ENCODE data around the gene CKB.

The CKB gene

DNA sequence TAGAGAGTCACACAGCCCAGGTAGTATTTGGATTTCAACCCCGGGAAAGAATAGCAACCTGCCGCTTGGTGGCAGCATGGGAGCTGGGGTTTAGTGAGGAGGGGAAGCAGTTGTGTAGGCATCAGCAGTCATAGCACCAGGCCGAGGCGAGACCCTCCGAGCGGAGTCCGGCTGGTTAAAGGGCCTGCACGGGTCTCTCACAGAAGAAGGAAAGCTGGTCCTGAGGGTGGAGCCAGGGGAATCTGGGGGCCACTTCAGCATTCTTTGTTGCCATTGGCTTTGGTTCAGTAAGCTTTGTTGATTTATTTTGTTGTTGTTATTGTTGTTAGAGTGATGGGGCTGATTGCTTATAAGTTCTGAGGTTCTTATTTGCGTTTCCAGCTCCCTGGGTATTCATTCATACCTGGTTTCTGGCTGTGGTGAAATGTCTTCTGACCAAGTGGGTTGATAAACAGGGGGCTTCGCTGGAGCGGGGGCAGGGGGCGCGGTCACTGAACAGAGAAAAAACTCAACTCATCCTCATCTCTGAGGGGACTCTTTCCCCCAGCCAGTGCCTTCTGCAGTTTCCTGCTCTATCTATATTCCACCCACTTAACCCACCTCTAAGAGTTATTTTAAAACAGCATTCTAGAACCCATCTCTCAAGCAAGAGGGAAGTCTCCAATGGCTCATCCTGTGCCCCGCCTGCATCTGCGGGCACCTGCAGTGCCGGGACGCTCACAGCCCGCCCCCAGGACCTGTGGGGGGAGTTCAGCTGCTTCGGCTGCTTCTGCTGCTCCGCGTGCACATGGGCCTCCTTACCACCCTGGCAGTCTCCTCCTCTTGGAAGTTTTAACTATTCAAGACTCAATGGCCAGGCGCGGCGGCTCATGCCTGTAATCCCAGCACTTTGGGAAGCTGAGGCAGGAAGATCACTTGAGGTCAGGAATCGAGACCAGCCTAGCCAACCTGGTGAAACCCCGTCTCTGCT, 11.6 kb downstream of the CKB start:
- no peak for DNase-seq (ENCODE audit: low spot score)

DNA sequence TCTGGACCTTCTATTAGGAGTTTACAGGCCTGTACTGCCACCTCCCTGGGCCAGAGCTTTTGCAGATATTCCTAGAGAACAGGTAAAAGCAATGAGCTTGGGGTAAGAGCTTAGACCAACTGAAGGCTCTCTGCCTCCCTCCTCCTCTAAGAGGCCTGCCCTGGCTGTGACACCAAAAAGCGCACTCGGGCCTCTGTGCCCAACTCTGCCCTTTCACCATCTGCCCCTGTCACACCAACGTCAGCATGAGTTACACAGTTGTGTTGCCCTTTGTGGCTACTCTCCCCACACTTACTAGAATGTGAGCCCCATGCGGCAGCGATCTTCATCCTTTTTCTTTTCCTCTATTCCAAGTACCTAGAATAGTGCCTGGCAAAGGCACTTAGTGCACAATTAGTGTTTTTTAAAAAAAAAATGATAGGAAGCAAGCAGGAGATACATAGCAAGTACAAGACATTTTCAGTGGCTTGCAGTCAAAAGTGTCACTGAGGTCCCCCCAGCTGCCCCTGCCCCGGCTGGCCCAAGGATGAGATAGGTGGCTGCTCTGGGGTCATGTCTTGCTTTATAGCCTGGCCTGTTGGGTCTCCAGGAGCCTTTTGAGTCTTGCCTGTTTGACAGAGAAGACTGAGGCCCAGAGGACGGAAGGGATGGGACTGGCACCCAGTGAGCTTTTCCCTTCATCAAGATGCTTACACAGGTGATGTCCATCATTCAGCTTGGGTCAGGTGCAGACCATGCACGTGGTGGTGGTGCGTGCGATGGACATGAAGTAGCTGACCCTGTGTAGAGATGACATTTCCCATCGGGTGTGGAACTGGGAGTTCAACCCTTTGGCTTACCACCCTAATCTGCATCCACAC, 12.5 kb downstream of the CKB start:
- no peak for DNase-seq (ENCODE audit: low spot score)

DNA sequence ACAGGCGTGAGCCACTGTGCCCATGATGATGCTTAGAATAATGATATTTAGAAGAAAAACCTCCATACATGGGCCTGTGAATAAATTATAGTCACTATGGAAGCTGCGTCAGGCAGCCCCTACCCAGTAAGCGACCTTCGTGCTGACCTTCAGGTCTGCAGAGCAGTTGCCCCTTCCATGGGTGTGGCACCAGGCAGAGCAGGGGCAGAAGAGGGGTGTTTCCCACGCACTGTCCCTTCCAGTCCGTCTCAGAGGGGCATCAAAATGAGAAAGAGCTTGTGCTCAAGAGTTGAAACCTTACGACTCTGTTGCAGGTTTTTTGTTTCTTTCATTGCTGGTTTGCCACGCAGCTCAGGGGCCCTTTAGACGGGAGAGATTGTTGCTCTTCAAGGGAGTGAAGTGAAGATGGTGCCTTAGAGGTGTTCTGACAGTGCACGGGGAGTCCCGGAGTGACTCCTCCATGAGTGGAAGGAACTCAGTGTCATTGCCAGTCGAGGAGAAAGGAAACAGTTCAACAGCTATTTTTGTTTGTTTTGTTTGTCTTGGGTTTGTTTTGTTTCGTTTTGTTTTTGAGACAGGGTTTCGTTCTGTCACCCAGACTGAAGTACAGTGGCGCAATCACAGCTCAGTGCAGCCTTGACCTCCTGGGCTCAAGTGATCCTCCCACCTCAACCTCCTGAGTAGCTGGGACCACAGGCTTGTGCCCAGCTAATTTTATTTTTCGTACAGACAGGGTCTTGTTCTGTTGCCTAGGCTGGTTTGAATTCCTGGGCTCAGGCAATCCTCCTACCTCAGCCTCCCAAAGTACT, 13.9 kb downstream of the CKB start:
- no peak for DNase-seq (ENCODE audit: low spot score)

DNA sequence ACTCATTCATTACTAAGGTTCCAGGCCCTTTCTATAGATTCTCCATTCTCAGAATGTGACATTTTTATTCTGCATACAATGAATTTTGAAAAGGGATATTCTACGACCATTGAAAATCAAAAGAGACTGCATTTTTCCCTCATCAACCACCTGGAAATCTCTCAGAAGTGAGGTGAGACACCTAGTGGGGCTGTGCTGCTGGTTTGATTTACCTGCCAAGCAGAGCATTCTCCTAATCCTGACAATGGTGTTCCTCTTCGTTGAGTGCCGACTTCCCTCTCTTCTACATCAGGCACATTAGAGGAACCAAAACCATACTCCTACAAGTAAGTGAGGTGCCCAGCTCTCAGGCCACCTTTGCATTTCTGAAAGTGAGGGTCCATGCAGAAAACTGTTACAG, 14.9 kb downstream of the CKB start:
- no peak for DNase-seq (ENCODE audit: low spot score)

DNA sequence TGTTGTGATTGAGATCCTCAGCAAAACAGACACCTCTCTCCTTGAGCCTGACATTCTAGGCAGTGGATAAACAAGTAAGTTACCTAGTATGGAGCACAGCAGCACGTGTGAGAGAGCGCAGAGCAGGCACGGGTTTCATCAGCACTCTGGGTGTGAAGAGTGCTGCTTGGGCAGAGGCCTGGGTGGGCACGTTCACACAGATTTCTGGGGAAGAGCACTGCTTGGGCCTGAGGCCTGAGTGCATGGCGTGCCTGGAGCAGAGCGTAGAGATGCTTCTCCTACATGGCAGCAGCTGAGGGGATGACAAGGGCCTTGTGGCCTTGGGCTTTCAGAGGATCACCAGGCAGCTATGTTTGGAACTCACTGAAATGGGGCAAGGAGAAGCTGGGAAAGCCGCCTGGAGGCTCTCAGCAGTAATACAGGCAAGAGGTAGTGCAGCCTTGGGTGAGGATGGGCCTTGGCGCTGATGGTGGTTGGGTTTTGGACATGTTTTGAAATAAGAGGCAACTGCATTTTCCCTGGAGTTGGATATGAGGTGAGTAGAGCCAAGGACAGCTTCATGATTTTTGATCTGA, 17.6 kb downstream of the CKB start:
- DNase-seq (ENCODE audit: low spot score): no peak

DNA sequence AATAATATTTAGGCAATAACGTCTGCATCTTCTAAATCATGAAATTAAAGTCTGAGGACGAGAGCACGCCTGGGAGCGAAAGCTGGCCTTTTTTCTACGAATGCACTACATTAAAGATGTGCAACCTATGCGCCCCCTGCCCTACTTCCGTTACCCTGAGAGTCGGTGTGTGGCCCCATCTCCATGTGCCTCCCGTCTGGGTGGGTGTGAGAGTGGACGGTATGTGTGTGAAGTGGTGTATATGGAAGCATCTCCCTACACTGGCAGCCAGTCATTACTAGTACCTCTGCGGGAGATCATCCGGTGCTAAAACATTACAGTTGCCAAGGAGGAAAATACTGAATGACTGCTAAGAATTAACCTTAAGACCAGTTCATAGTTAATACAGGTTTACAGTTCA, 19.3 kb downstream of the CKB start:
- no peak for DNase-seq (ENCODE audit: low spot score)

DNA sequence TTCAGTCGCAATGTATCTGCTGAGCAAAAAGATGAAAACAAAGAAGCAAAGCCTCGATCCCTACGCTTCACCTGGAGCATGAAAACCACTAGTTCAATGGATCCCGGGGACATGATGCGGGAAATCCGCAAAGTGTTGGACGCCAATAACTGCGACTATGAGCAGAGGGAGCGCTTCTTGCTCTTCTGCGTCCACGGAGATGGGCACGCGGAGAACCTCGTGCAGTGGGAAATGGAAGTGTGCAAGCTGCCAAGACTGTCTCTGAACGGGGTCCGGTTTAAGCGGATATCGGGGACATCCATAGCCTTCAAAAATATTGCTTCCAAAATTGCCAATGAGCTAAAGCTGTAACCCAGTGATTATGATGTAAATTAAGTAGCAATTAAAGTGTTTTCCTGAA, 19.8 kb downstream of the CKB start:
- no peak for DNase-seq (ENCODE audit: low spot score)

DNA sequence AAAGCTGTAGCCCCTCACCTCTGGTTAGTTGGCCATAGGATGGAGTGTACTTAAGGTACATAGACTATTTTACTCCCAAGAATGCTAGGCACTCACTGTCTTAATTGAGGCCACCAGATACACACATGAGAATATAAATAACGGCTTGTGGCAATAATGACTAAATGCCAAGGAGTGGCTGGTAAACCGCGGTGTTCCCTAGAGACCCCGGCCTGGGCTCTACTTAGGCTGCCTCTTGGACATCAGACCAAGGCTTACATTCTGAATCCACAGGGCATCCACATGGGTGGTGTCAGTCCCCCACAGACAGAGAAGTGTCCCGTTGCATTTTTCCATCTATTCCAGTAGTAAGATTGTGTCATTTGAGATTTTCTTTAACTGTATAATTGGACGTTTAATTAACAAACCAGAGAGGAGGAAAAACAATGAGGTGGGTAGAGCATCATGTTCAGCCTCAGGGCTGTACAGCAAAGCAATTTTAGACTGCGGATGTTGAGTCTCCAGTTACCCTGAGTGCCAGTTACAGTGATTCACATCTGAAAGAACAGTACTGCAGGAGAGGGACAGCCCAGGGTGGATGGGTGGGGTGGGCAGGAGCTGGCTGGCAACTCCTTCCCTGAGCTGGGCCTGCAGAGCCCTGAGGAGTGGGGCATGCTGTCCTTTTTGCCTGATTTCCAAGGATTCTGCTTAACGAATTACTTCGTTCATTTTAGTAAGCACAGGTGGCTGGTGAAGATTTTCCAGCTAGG, 20.5 kb downstream of the CKB start:
- no peak for DNase-seq (ENCODE audit: low spot score)

DNA sequence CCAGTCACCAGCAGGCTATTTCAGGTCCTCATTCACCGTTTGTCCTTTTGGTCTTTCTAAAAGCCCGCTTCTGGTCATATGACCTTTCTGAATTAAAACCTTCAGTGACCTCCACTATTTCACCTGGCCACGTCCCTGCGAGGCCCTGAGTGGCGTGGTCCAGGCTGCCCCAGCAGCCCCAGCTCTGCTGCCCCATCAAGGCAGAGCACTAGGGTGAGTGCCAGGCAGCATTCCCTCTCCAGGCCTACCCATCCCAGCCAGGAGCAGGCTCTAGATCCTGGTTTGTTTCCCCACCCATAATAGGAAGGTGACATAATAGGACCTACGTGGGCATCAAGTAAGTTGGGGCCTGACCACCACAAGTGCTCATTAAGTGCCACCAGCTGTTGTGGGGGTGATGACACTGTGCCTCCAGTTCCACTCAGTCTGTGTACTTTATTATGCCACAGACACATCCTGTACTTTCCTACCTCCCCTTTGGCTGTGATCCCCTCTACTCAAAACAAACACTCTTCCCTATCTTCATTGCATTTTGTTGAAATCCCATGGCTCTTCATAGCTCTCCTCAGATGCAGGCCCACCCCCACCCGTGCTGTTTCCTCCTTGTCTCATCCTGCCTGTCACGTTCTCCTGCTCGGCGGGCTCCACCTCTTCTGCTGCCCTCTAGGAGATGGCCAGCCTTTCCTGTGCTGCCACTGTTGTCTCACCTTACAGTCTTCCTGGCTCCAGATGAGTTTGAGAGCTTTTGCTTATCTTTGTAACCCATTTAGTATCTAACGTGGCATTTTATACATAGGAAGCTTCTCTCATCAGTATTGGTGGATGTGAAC, 21.4 kb downstream of the CKB start:
- DNase-seq (ENCODE audit: low spot score): no peak

DNA sequence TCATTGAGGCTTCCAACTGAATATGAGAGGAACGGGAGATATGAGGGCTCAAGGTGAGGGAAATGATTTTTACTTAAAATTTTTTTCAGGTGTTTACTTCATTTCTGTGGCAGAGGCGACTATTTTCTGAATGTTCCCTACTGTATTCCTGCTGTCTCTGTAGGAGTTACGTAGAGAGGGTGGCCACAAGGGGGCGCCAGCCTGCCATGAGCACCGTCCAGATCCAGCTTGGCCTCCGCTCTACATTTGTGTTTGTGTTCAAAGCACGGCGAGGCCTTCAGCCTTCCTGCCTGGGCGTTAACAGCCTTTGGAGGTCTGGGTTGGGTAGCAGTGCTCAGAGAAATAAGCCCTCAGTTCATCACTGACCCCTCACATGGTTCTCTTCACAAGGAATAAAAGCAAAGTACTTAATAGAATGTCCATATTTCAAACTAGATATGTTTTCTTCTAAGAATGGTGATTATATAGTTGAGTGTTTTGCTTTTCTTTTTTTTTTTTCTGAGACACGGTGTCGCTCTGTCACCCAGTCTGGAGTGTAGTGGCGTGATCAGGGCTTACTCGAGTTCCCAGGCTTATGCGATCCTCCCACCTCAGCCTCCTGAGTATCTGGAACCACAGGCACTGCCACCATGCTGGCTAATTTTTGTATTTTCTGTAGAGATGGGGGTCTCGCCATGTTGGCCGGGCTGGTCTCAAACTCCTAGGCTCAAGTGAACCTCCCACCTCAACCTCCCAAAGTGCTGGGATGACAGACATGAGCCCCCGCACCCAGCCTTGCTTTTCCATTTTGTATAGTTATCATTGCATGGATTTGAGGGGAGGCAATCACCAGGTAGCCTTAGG, 22.3 kb downstream of the CKB start:
- DNase-seq (ENCODE audit: low spot score): peak; percentile 77

DNA sequence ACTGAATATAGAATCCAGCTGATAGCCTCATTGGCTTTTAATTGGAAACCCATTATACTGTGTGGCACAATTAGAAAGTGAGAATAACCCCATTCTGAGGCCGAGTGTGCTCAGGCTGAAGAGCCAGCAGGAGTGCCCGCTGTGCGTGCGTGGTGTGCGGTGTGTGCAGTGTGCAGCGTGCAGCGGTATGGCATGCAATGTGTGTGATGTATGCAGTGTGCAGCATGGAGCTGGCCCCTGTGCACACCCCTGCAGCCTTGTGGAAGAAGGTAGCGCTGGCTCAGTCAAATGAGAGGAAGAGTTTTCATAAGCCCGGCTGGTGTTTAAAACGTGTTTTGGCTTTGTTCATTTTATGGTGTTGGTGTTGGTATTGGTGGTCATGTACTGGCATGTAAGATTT, 22.9 kb downstream of the CKB start:
- no peak for DNase-seq (ENCODE audit: low spot score)

DNA sequence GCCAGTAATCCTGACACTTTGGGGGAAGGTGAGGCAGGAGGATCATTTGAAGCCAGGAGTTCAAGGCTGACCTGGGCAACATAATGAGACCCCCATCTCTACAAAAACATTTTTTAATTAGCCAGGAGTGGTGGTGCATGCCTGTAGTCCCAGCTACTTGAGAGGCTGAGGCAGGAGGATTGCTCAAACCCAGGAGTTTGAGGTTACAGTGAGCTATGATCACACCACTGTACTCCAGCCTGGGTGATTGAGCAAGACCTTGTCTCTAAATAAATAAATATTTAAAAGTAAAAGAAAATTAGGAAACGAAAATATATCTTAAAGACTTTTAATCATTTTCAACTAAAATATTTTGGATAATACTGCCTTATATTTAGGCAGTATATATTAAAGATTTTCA, 25.9 kb downstream of the CKB start:
- DNase-seq (ENCODE audit: low spot score): no peak

DNA sequence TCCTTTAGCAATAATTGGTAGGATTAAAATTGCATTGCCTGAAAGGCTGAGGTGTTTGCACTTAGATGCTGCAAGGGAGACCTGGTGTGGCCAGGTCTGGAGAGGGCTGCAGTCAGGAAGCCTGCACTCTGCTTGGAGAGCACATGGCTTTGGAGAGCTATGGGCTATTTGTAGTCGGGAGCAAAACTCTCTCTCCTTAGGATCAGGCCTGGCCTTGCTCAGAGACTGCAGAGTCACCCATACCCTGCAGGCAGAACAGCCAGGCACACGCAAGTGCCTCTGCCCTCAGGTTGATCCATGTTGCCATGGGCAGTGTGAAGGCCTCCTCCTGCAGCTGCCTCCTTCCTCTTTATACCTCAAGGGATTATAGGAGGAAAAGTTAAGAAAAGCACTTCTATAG, 26.8 kb downstream of the CKB start:
- no peak for DNase-seq (ENCODE audit: low spot score)

DNA sequence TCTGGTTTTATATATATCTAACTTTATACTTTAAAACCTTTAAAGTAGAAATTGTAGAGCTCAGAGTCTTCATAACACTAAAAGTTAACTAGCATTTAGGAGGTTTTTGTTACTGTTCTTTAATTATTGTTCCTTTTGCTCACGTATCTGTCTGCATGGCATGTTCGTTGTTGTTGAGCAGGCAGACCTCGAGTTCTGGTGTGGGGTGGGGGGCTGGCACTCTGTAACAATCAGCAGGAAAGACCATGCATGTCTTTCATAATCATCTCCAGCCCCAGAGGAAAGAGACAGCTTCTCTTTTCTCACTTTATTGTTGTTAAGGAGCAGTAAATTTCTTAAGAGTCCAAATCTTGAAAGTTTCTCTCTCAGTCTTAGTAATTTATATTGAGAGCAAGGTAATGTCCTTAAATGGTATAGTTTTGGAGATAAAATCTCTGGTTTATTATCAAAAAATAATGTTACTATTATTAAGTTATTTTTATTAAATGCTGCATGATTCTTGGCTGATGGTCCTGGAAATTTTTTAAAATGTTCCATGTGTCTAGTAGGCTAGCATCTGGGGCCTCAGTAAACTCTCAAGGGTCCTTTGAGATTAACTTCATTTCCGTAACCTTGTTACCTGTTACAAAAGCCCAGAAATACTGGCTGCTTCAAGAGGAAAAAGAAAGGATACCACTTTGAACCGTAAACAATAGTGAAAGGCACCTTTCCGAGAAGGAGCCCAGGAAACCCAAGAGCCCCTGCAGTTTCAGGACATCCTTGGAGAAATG, 30.3 kb downstream of the CKB start:
- DNase-seq (ENCODE audit: low spot score): no peak

DNA sequence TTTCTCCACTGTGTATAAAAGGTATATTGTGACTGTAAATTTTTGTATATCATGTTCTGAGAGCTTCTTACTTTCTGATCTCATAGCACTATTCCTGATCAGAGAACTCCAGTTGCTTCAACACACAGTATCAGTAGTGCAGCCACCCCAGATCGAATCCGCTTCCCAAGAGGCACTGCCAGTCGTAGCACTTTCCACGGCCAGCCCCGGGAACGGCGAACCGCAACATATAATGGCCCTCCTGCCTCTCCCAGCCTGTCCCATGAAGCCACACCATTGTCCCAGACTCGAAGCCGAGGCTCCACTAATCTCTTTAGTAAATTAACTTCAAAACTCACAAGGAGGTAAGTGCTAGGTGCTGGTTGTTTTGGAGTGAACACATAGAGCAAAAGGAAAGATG, 30.9 kb downstream of the CKB start:
- no peak for DNase-seq (ENCODE audit: low spot score)

DNA sequence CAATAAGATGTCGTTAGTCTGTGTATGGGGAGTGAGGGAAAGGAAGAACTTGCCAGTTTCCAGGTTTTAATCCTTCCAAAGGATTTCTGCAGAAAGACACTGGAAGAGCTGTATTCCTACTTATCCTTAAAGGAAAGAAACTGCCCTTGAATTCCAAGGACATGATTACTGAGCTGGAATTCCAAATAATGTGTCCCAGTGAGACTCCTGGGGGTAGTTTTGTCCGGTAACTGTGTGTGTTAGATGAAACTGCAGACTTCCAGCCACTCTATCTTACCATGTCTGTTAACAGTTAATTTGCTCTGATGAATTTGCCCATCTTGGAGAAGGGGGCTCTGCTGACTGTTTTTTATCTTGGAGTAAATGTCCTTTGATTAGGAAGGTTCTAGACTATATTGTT, 33.0 kb downstream of the CKB start:
- DNase-seq (ENCODE audit: low spot score): no peak

DNA sequence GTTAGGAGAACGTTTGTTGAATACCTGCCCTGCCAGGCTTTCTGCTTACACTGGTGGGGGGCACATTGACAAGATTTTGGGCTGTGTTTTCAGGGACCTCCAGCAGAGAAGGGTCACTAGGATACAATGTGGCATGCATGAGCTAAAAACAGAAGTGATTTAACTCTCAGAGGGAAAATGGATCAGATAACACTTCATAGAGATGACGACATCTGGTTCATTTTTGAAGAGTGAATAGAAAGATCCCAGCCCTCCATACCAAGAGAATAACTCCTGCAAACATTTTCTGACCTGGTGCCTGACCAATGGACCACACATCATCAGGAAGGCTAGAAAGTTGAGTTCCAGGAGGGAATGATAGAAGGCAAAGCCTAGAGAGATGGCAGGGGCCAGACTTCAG, 33.7 kb downstream of the CKB start:
- DNase-seq (ENCODE audit: low spot score): no peak

DNA sequence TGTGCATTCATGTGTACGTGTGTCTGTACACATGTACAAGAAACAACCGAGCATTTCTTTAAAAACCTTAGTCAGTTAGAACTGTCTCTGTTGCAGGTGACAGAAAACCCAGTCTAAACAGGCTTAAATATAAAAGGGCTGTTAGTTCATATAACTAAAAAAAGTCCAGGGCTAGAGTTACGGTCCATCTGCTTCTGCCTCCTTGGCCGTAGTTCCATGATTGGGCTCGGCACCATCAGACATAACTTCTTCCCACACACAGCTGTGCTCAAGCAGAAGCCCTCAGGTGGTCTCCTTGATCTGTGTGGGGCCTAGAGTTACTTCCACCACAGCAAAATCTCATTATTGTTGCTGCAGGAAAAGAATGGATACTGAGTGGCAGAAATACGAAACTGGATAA, 34.6 kb downstream of the CKB start:
- DNase-seq (ENCODE audit: low spot score): no peak

DNA sequence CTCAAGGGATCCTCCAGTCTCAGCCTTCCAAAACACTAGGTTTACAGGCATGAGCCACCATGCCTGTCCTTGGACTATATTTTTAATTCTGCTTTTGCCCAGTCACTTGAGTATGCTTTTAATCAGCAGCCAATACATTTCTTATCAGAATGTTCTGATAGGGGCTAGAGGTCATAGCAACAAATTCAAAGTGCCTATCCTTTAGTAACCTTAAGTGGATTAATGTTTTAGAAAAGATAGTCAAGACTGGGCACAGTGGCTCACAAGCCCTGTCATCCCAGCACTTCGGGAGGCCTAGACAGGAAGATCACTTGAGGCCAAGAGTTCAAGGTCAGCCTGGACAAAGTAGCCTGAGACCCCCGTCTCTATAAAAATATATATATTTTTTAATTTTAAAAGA, 37.1 kb downstream of the CKB start:
- no peak for DNase-seq (ENCODE audit: low spot score)
